ENCODE results near the gene SLC2A2.

The SLC2A2 gene

DNA sequence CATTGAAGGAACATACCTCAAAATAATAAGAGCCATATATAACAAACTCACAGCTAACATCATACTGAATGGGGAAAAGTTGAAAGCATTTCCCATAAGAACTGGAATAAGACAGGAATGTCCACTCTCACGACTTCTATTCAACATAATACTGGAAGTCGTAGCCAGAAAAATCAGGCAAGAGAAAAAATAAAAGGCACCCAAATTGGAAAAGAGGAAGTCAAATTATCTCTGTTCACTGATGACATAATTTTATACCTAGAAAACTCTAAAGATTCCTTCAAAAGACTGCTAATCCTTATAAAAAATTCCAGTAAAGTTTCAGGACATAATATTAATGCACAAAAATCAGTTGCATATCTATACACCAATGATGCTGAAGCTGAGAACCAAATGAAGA, 34.9 kb downstream of the SLC2A2 start:
- H3K4me3 ChIP-seq (replicated peaks; ENCODE audit: low read depth, low read length), result no peak overlapping the region
- no peak for DNase-seq (ENCODE audit: extremely low read depth, low read depth)
- no peak for TF ChIP-seq CTCF (IDR thresholded peaks at IDR 0.05; ENCODE audit: low read depth, low read length, missing control alignments)

GRCh38 chr3:170989100-170989648, 37.3 kb downstream of the SLC2A2 start:
- DNase-seq (ENCODE audit: extremely low read depth, low read depth), result no peak
- H3K4me3 ChIP-seq (replicated peaks; ENCODE audit: low read depth, low read length), result no peak overlapping the region
- no peak for TF ChIP-seq CTCF (IDR thresholded peaks at IDR 0.05; ENCODE audit: low read depth, low read length, missing control alignments)

DNA sequence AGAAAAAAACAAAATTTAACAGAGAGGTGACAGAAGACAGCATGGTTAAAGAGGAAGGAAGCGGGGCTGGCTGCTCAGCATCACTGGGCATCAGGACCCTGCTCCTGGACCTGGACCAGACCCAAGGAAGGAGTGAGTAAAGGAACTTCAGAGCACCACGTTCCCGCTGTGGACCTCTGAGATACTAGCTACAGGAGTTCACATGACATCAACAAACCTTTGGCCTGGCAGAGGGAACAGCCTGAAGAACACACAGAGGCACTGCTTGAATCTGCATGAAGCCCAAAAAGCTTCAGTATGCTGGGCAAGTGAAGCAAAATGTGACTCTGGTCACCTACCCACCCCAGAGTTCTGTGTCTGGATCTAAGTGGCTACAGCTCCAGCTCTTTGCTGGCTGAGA, 38.1 kb downstream of the SLC2A2 start:
- no peak overlapping the region for H3K4me3 ChIP-seq (replicated peaks; ENCODE audit: low read depth, low read length)
- no peak for TF ChIP-seq CTCF (IDR thresholded peaks at IDR 0.05; ENCODE audit: low read depth, low read length, missing control alignments)
- DNase-seq (ENCODE audit: extremely low read depth, low read depth), result no peak

GRCh38 chr3:170985304-170985703, 41.2 kb downstream of the SLC2A2 start:
- H3K4me3 ChIP-seq (replicated peaks; ENCODE audit: low read depth, low read length), result no peak overlapping the region
- no peak for TF ChIP-seq CTCF (IDR thresholded peaks at IDR 0.05; ENCODE audit: low read depth, low read length, missing control alignments)
- DNase-seq (ENCODE audit: extremely low read depth, low read depth), result no peak

DNA sequence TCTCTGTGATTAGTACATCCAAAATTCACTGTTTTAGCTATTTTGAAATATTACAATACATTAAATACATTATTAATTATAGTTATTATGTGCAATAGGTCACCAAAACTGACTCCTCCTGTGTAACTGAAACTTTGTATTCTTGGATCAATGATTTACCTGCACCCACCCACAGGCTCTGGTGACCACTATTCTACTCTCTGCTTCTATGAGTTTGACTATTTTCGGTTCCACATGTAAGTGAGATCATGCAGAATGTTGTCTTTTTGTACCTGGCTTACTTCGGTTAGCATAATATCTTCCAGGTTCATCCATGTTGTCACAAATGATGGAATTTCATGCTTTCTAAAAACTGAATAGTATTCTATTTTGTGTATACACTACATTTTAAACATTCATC, 43.8 kb downstream of the SLC2A2 start:
- DNase-seq (ENCODE audit: extremely low read depth, low read depth), result no peak
- no peak for TF ChIP-seq CTCF (IDR thresholded peaks at IDR 0.05; ENCODE audit: low read depth, low read length, missing control alignments)
- no peak overlapping the region for H3K4me3 ChIP-seq (replicated peaks; ENCODE audit: low read depth, low read length)

DNA sequence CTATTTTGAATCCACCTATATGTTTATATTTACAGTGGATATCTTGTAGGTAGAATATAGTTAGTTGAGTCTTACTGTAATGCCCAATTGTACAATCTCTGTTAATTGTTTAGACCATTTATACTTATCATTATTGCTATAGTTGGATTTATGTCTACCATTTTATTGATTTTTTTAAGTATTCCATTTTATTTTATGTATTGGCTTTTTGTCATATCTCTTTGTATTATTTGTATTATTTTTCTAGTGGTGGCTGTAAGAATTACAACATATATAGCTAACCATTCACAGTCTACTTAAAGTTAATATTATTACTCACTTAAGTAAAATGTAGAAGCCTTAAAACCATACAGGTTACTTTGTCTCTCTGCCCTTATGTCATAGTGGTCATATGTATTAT, 46.1 kb downstream of the SLC2A2 start:
- no peak for DNase-seq (ENCODE audit: extremely low read depth, low read depth)
- TF ChIP-seq CTCF (IDR thresholded peaks at IDR 0.05; ENCODE audit: low read depth, low read length, missing control alignments), result no peak
- no peak overlapping the region for H3K4me3 ChIP-seq (replicated peaks; ENCODE audit: low read depth, low read length)

Measured in HFF-Myc (cell line).